ENCODE results near the gene PDE3A. TPM values are rescaled to one million over a fixed set of nuclear protein-coding genes. Genes with fewer than 3 reads are reported as not detected.

PDE3A gene
- total RNA-seq, 1 donor from 2014 or later = 12.0 TPM

DNA sequence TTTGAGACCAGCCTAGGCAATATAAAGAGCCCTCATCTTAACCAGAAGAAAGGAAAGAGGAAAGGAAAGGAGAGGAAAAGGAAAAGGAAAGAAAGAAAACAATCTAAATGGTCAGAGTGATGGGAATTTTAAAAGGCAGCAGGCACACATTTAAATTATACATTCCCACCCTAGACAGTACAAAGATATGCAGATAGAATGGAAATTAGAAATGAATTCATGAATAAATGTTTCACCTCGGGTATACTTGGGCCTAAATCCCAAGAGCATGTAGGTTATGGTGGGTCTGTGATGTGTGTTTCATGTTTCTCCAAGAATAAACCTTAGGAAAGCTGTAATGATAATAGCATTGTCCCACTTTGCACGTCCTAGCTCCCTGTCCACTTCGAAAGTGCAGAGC, 222.2 kb downstream of the PDE3A start:
- DNase-seq (ENCODE audit: low spot score in 2 of 2, unreplicated experiment in 2 of 2) = no peak
- no peak overlapping the region for H3K4me3 Mint-ChIP-seq
- no peak overlapping the region for H3K27ac Mint-ChIP-seq
- no peaks in the 10 kb centered on the region for H3K36me3 Mint-ChIP-seq
- no peaks in the 10 kb centered on the region for H3K9me3 Mint-ChIP-seq
- H3K27me3 Mint-ChIP-seq (ENCODE audit: low read depth) = no peaks in the 10 kb centered on the region
- no peak for TF ChIP-seq CTCF (IDR thresholded peaks at IDR 0.05; ENCODE audit: unreplicated experiment)
- H3K4me1 Mint-ChIP-seq = peaks cover 34% of the 10 kb centered on the region

- no peak for TF ChIP-seq CTCF (IDR thresholded peaks at IDR 0.05; ENCODE audit: unreplicated experiment)
- DNase-seq (ENCODE audit: low spot score in 2 of 2, unreplicated experiment in 2 of 2) = no peak
- Mint-ChIP-seq H3K36me3 (no peaks in the 10 kb centered on the region), H3K27ac (peak overlapping the region; percentile 28), H3K4me1 (peaks cover 33% of the 10 kb centered on the region), H3K9me3 (no peaks in the 10 kb centered on the region), H3K27me3 (ENCODE audit: low read depth) (no peaks in the 10 kb centered on the region), H3K4me3 (no peak overlapping the region)
These were observed 224.2 kb downstream of the PDE3A start for GRCh38 chr12:20592556-20592955.

- H3K27me3 Mint-ChIP-seq (ENCODE audit: low read depth) = no peaks in the 10 kb centered on the region
- DNase-seq (ENCODE audit: low spot score in 2 of 2, unreplicated experiment in 2 of 2) = no peak
- no peak overlapping the region for H3K27ac Mint-ChIP-seq
- no peak for TF ChIP-seq CTCF (IDR thresholded peaks at IDR 0.05; ENCODE audit: unreplicated experiment)
- peaks cover 25% of the 10 kb centered on the region for H3K4me1 Mint-ChIP-seq
- H3K36me3 Mint-ChIP-seq = no peaks in the 10 kb centered on the region
- no peak overlapping the region for H3K4me3 Mint-ChIP-seq
- H3K9me3 Mint-ChIP-seq = no peaks in the 10 kb centered on the region
These were observed 225.3 kb downstream of the PDE3A start for GRCh38 chr12:20593611-20594010.

DNA sequence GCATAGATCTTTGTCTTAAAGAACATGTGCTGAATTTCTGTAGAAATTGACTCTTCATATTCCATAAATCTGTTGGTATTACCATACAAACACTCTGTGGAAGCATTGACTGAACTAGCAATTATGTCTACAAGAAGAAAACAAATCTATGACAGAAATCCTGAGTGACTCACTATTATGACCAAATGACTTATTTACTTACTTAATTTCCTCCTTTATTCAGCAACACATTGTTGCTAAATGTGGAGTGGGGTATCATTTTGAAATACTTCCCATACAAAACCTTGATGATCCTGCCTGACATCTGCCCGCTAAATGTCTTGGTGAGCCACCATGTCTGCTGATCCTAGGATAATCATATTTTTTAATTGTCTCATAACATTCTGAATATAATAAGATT, 227.7 kb downstream of the PDE3A start:
- H3K9me3 Mint-ChIP-seq = no peaks in the 10 kb centered on the region

GRCh38 chr12:20599757-20600156, 231.4 kb downstream of the PDE3A start:
- Mint-ChIP-seq H3K4me3 (no peak overlapping the region), H3K36me3 (no peaks in the 10 kb centered on the region), H3K9me3 (no peaks in the 10 kb centered on the region), H3K27ac (no peak overlapping the region), H3K27me3 (ENCODE audit: low read depth) (no peaks in the 10 kb centered on the region), H3K4me1 (peaks cover 31% of the 10 kb centered on the region)
- TF ChIP-seq CTCF (IDR thresholded peaks at IDR 0.05; ENCODE audit: unreplicated experiment) = no peak
- no peak for DNase-seq (ENCODE audit: low spot score in 2 of 2, unreplicated experiment in 2 of 2)

More for the DNA sequence above, 227.7 kb downstream of the PDE3A start:
- TF ChIP-seq CTCF (IDR thresholded peaks at IDR 0.05; ENCODE audit: unreplicated experiment) = no peak
- Mint-ChIP-seq H3K4me3 (no peak overlapping the region), H3K36me3 (no peaks in the 10 kb centered on the region), H3K27me3 (ENCODE audit: low read depth) (no peaks in the 10 kb centered on the region), H3K27ac (no peak overlapping the region), H3K4me1 (peaks cover 13% of the 10 kb centered on the region)
- no peak for DNase-seq (ENCODE audit: low spot score in 2 of 2, unreplicated experiment in 2 of 2)

DNA sequence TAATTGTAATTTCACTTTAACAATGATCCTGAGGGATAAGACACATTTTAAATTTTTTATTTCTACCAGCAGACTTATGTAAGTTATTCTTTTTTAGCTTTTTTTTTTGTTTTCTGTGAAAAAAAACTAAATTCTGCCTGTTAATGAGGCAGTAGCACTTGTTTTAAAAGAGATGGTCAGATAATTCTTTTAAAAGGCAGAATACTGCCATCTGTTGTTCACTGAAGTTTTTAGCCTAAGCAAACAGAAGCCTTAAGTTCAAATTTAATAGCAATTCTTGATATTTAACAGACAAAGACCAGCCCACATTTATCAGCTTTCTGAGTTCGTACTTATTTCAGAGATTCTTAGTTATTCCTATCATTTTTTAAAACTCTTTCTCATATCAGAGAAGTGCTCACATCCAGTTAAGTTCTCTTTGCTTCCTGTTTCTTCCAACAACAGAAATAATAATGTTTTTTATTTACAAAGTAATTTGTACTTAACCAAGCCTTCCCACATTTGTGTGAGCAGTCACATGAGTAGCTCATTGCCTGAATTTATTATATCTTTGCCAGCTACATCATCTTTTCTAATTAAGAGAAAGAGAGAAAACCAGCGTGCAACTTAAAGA, 233.4 kb downstream of the PDE3A start:
- H3K4me3 Mint-ChIP-seq = no peak overlapping the region
- TF ChIP-seq CTCF (IDR thresholded peaks at IDR 0.05; ENCODE audit: unreplicated experiment) = peak; percentile 34
- no peaks in the 10 kb centered on the region for H3K9me3 Mint-ChIP-seq
- peaks cover 43% of the 10 kb centered on the region for H3K4me1 Mint-ChIP-seq
- DNase-seq (ENCODE audit: low spot score in 2 of 2, unreplicated experiment in 2 of 2) = no peak
- peak overlapping the region; percentile 80 for H3K27ac Mint-ChIP-seq
- H3K36me3 Mint-ChIP-seq = no peaks in the 10 kb centered on the region
- H3K27me3 Mint-ChIP-seq (ENCODE audit: low read depth) = no peaks in the 10 kb centered on the region

Data from mesothelial cell of epicardium (in vitro differentiated cells).